IMR-90 (cell line): ENCODE results near the gene TNNC1.

Experiments used
- BHLHE40 ChIP-seq: fragments of 150-350 bp; IDR thresholded peaks from 2 replicates; pipeline ENCODE4 v1.6.1; 2016; ENCODE audit warnings: mild to moderate bottlenecking, low read depth, low read length
- MAFK ChIP-seq: IDR thresholded peaks from 2 replicates; pipeline ENCODE4 v1.6.1; 2012; ENCODE audit warnings: low read depth, low read length, improper control_type of control experiment
- NFE2L2 ChIP-seq: fragments of 150-350 bp; IDR thresholded peaks from 2 replicates; pipeline ENCODE4 v1.6.1; 2016; ENCODE audit warnings: low read depth, mild to moderate bottlenecking, low read length
- POLR2A ChIP-seq: IDR thresholded peaks from 2 replicates; pipeline ENCODE4 v1.6.1; 2012; ENCODE audit warnings: mild to moderate bottlenecking, low read depth, low read length
- RAD21 ChIP-seq: IDR thresholded peaks from 2 replicates; pipeline ENCODE4 v1.6.1; 2012; ENCODE audit warnings: low read length, improper control_type of control experiment
- RCOR1 ChIP-seq: IDR thresholded peaks from 2 replicates; pipeline ENCODE4 v1.6.1; 2012; ENCODE audit warnings: mild to moderate bottlenecking, low read length, improper control_type of control experiment; ENCODE audit not compliant: insufficient replicate concordance
- RFX5 ChIP-seq: IDR thresholded peaks from 2 replicates; pipeline ENCODE4 v1.8.0; 2012; ENCODE audit warnings: low read depth, mild to moderate bottlenecking, low read length, moderate library complexity
- SMC3 ChIP-seq: fragments of 150-350 bp; IDR thresholded peaks from 2 replicates; pipeline ENCODE4 v1.6.1; 2016; ENCODE audit warnings: low read depth, mild to moderate bottlenecking, antibody characterized with exemption, low read length, moderate library complexity
- TF ChIP-seq, protein P1 (sequence below): conservative IDR thresholded peaks from 2 replicates; pipeline ENCODE4 v1.5.1; 2012; ENCODE audit warnings: mild to moderate bottlenecking, low read depth, low read length, improper control_type of control experiment
- TF ChIP-seq, protein P2 (sequence below): fragments of 150-350 bp; IDR thresholded peaks from 2 replicates; pipeline ENCODE4 v1.6.1; 2017; ENCODE audit warnings: mild to moderate bottlenecking, antibody characterized with exemption, low read length, low read depth
- TF ChIP-seq, protein P3 (sequence below): fragments of 150-350 bp; IDR thresholded peaks from 2 replicates; pipeline ENCODE4 v1.6.1; 2016; ENCODE audit warnings: low read depth, mild to moderate bottlenecking, low read length, moderate library complexity, borderline replicate concordance

DNA sequence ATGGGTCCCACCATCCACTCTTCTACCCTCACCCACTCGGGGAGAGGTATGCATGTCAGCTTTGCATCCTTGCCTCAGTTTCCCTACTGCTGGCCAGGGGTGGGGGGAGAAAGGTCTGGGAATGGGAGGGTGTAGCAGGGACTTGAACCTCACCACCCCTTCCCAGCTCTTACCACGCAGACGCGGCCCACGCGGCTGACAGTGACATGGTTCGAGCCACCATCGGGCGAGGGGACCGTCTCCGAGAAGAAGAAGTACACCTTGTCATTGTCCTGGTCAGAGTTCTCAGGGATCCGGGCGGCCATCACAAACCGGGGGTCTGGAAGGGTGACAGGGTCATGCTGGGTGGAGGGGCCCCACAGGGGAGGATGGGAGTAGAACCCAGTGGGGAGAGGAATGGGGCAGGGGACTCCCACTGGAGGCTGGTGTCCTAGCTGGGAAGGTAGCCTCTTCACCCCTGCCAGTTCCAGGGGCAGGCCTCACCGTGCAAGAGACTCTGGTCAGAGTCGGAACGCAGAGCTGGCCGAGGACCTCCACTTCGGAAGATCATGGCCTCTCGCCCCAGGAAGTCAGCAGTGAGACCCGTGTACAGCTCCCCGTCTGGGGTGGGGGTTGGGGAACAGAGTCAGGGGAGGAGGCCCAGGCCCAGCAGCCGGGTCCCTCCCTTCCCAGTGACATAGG lies 12.6 kb downstream of the TNNC1 start:
- TF ChIP-seq, protein P1, sequence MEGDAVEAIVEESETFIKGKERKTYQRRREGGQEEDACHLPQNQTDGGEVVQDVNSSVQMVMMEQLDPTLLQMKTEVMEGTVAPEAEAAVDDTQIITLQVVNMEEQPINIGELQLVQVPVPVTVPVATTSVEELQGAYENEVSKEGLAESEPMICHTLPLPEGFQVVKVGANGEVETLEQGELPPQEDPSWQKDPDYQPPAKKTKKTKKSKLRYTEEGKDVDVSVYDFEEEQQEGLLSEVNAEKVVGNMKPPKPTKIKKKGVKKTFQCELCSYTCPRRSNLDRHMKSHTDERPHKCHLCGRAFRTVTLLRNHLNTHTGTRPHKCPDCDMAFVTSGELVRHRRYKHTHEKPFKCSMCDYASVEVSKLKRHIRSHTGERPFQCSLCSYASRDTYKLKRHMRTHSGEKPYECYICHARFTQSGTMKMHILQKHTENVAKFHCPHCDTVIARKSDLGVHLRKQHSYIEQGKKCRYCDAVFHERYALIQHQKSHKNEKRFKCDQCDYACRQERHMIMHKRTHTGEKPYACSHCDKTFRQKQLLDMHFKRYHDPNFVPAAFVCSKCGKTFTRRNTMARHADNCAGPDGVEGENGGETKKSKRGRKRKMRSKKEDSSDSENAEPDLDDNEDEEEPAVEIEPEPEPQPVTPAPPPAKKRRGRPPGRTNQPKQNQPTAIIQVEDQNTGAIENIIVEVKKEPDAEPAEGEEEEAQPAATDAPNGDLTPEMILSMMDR: no peak
- TF ChIP-seq RAD21 (no peak), POLR2A (no peak), RFX5 (no peak), BHLHE40 (no peak), MAFK (no peak), RCOR1 (no peak), NFE2L2 (no peak), SMC3 (no peak)
- TF ChIP-seq, protein P2, sequence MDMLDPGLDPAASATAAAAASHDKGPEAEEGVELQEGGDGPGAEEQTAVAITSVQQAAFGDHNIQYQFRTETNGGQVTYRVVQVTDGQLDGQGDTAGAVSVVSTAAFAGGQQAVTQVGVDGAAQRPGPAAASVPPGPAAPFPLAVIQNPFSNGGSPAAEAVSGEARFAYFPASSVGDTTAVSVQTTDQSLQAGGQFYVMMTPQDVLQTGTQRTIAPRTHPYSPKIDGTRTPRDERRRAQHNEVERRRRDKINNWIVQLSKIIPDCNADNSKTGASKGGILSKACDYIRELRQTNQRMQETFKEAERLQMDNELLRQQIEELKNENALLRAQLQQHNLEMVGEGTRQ: no peak
- TF ChIP-seq, protein P3, sequence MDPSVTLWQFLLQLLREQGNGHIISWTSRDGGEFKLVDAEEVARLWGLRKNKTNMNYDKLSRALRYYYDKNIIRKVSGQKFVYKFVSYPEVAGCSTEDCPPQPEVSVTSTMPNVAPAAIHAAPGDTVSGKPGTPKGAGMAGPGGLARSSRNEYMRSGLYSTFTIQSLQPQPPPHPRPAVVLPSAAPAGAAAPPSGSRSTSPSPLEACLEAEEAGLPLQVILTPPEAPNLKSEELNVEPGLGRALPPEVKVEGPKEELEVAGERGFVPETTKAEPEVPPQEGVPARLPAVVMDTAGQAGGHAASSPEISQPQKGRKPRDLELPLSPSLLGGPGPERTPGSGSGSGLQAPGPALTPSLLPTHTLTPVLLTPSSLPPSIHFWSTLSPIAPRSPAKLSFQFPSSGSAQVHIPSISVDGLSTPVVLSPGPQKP: no peak
